GM12892 (cell line): ENCODE results near the gene PSME4.

Experiments
- POLR2A ChIP-seq: IDR thresholded peaks from 2 replicates; pipeline ENCODE4 v1.6.1; 2011; ENCODE audit warnings: low read depth, low read length, control low read depth
- POLR2AphosphoS5 ChIP-seq: IDR thresholded peaks from 2 replicates; pipeline ENCODE4 v1.6.1; 2011; ENCODE audit warnings: low read depth, low read length, control low read depth
- TAF1 ChIP-seq: IDR thresholded peaks from 2 replicates; pipeline ENCODE4 v1.6.1; 2011; ENCODE audit warnings: low read depth, mild to moderate bottlenecking, control low read depth, low read length, borderline replicate concordance

DNA sequence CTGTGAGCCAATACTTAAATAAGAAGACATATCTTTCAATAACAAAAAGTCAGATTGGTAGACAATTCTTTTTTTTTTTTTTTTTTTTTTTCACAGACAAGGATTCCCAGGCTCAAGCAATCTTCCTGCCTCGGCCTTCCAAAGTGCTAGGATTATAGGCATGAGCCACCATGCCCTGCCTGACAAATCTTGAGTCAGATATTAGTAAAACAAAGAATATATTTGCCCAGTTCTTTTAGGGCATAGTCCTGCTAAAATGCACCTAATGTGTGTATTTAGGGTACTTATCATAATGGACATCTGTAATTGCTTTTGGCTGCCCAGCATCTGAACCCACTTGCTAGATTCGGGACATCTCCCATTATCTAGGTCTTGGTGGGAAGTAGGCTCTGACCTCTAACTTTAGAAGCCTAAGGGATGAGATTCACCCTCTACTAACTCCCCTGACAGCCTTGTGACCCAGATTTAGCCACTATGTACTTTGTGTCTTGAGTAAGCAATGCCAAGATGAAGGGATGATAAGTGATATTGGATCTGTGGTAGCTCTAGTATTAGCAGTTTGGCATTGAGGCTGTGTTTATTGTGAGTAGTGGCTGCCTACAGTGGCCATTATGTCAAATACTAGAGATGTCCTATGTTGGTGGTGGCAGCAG is 18.5 kb upstream of the PSME4 start:
- TF ChIP-seq POLR2AphosphoS5: no peak
- no peak for TF ChIP-seq TAF1
- TF ChIP-seq POLR2A: no peak
